ENCODE measurements around the gene KCNMB2. TPM values are rescaled to one million over a fixed set of nuclear protein-coding genes. Genes with fewer than 3 reads are reported as not detected.

The KCNMB2 gene
- total RNA-seq, 4 donors from 2014 or later, result 0.82 TPM; not detected in 3

GRCh38 chr3:178508443-178508825 is 27.8 kb upstream of the KCNMB2 start:
- Histone ChIP-seq H3K27me3 (no peaks in the 10 kb centered on the region), H3K27ac (no peak overlapping the region), H3K4me1 (peaks cover 0 to 16% (median 0%) of the 10 kb centered on the region in 4 donors), H3K4me3 (no peak overlapping the region), H3K36me3 (no peaks in the 10 kb centered on the region), H3K9me3 (no peaks in the 10 kb centered on the region)
- 31 to 48% methylated on average over 2 of the region's 2 CpGs for WGBS, 2 donors (ENCODE audit: low coverage in 1 of 2)
- no peak for DNase-seq
- intact Hi-C loops (cut with DNase I; ENCODE audit: low total_unique reads), result no loop called here
- in situ Hi-C loops (cut with MboI; ENCODE audit: low pct_ligation_motif_present in 1 of 4, low pct_unique_long_range_greater_than_20kb in 1 of 4, low sequenced_read_pairs in 3 of 4), result no loop called here
- no peak for TF ChIP-seq POLR2AphosphoS5 (IDR thresholded peaks at IDR 0.05)
- no peak for TF ChIP-seq CTCF (IDR thresholded peaks at IDR 0.05)
- no peak for TF ChIP-seq POLR2A (IDR thresholded peaks at IDR 0.05)
- TF ChIP-seq EP300 (IDR thresholded peaks at IDR 0.05; ENCODE audit: low read depth), result no peak

GRCh38 chr3:178510496-178510895 is 25.7 kb upstream of the KCNMB2 start:
- TF ChIP-seq POLR2A (IDR thresholded peaks at IDR 0.05), result no peak
- TF ChIP-seq EP300 (IDR thresholded peaks at IDR 0.05; ENCODE audit: low read depth), result no peak
- TF ChIP-seq CTCF (IDR thresholded peaks at IDR 0.05), result no peak
- no peak for TF ChIP-seq POLR2AphosphoS5 (IDR thresholded peaks at IDR 0.05)
- no peak for DNase-seq
- in situ Hi-C loops (cut with MboI; ENCODE audit: low pct_ligation_motif_present in 1 of 4, low pct_unique_long_range_greater_than_20kb in 1 of 4, low sequenced_read_pairs in 3 of 4) (no loop called here), intact Hi-C loops (cut with DNase I; ENCODE audit: low total_unique reads) (no loop called here)
- Histone ChIP-seq H3K27ac (no peak overlapping the region), H3K9me3 (no peaks in the 10 kb centered on the region), H3K4me3 (no peak overlapping the region), H3K36me3 (no peaks in the 10 kb centered on the region), H3K4me1 (peaks cover 0 to 11% (median 0%) of the 10 kb centered on the region in 4 donors), H3K27me3 (no peaks in the 10 kb centered on the region)

GRCh38 chr3:178512647-178513046 is 23.6 kb upstream of the KCNMB2 start:
- no peak overlapping the region for H3K27ac ChIP-seq
- no peaks in the 10 kb centered on the region for H3K36me3 ChIP-seq
- H3K27me3 ChIP-seq, result no peaks in the 10 kb centered on the region
- peaks cover 0 to 9% (median 0%) of the 10 kb centered on the region in 4 donors for H3K4me1 ChIP-seq
- no peaks in the 10 kb centered on the region for H3K9me3 ChIP-seq
- H3K4me3 ChIP-seq, result no peak overlapping the region
- in situ Hi-C loops (cut with MboI; ENCODE audit: low pct_ligation_motif_present in 1 of 4, low pct_unique_long_range_greater_than_20kb in 1 of 4, low sequenced_read_pairs in 3 of 4) (no loop called here), intact Hi-C loops (cut with DNase I; ENCODE audit: low total_unique reads) (no loop called here)
- 30 to 60% methylated on average over 2 to 5 of the region's 5 CpGs for WGBS, 2 donors (ENCODE audit: low coverage in 1 of 2)
- DNase-seq, result no peak
- TF ChIP-seq EP300 (IDR thresholded peaks at IDR 0.05; ENCODE audit: low read depth) (no peak), CTCF (IDR thresholded peaks at IDR 0.05) (no peak), POLR2AphosphoS5 (IDR thresholded peaks at IDR 0.05) (no peak), POLR2A (IDR thresholded peaks at IDR 0.05) (no peak)

GRCh38 chr3:178513546-178514380 is 22.5 kb upstream of the KCNMB2 start:
- in situ Hi-C loops (cut with MboI; ENCODE audit: low pct_ligation_motif_present in 1 of 4, low pct_unique_long_range_greater_than_20kb in 1 of 4, low sequenced_read_pairs in 3 of 4), result no loop called here
- DNase-seq, result no peak
- WGBS, 2 donors (ENCODE audit: low coverage in 1 of 2), result 45 to 55% methylated on average over 2 to 3 of the region's 3 CpGs
- H3K36me3 ChIP-seq, result no peaks in the 10 kb centered on the region
- no peaks in the 10 kb centered on the region for H3K4me1 ChIP-seq
- no peaks in the 10 kb centered on the region for H3K27me3 ChIP-seq
- TF ChIP-seq CTCF (IDR thresholded peaks at IDR 0.05) (no peak), POLR2A (IDR thresholded peaks at IDR 0.05) (no peak), EP300 (IDR thresholded peaks at IDR 0.05; ENCODE audit: low read depth) (no peak), POLR2AphosphoS5 (IDR thresholded peaks at IDR 0.05) (no peak)
- no peak overlapping the region for H3K4me3 ChIP-seq
- no peak overlapping the region for H3K27ac ChIP-seq
- no peaks in the 10 kb centered on the region for H3K9me3 ChIP-seq
- intact Hi-C loops (cut with DNase I; ENCODE audit: low total_unique reads), result no loop called here

Data from transverse colon (tissue), 4 donors.